HuH-7.5 (cell line): ENCODE results near the gene KLRF2.
"Not testable (repeated sequence)": the region's sequence is repeated elsewhere in the genome, so short reads cannot be mapped to it uniquely, and the experiment has no call there.

Experiments
- DNase-seq: peaks from one replicate; pipeline ENCODE4 v3.0.0; 2011; ENCODE audit warnings: low spot score

The KLRF2 gene, protein sequence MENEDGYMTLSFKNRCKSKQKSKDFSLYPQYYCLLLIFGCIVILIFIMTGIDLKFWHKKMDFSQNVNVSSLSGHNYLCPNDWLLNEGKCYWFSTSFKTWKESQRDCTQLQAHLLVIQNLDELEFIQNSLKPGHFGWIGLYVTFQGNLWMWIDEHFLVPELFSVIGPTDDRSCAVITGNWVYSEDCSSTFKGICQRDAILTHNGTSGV

DNA sequence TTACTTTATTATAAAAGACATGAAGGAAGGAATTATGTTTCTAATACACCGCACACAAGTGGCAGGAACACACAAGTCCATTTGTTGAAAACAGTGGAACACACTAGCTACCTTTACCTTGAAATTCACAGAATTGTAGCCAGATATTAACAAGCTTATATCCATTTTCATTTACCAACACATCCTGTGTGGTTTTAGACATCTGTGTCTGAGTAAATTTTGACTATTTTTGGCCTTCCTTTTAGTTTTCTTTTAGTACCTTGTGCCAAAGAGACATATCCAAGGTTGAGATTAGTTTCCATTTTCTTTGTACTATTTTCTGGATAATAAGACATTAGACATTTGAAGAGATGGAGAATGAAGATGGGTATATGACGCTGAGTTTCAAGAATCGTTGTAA is at the start of gene KLRF2:
KLRF2 (plus strand) TSS at position 244 of the 400 bp plus-strand sequence; CDS start at position 351, 107 bp downstream.
- DNase-seq: no peak

DNA sequence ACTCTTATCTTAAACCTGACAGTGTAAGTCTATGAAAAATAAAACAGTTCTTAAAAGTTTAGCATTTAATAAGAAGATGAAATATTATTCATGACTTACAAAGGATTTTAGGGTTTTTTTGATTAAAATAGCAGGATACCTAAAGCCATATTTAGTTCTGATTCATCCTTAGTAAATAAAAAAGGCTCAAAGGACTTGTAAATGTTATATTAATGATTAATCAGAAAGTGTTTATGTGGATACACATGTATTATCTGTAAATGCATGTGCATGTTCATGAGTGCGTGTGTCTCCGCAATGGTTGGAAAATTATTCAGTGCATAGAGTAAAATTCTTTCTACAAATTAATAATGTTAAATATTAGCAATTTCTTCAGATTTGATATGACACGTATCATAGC is 49.6 kb upstream of the KLRF2 start:
- no peak for DNase-seq

DNA sequence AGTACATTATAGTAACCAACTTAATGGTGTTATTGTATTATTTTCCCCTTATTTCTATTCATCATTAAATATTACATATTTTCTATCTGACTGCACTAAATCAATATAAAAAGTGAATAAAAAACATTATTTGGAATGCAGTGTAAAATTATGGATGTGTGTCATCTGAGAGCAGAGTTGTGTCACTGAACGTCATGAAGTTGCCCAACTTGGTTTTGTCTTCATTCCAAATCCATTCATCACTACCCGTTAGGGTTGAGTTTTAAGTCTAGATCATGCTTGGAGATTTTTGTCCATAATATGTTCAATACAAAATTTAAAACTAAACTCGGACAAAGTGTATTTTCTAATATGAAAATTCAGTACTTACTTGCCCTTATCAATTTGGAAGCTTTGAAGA is 37.9 kb upstream of the KLRF2 start:
- DNase-seq: no peak

GRCh38 chr12:9848899-9849298 is 32.4 kb upstream of the KLRF2 start:
- DNase-seq: no peak

- no peak for DNase-seq
Measured at GRCh38 chr12:9851050-9851449, 30.2 kb upstream of the KLRF2 start.

DNA sequence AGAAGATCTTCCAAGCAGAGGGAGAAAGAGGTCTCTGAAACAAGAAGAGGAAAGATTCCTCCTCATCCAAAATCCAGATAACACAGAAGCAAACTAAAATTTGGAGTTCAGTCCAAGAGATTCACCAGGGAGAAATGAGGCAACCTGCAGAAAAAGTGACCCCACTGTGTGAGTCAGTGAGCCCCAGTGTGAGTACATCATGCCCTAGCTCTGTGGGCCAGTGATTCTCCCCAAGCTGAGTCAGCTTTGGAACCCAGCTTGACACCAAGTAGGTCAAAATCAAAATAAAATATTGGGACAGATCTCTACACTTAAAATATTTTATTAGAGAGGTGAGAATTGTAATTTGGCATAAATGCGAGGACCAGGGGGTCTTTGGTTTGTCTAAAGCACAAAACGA is 29.4 kb upstream of the KLRF2 start:
- no peak for DNase-seq

DNA sequence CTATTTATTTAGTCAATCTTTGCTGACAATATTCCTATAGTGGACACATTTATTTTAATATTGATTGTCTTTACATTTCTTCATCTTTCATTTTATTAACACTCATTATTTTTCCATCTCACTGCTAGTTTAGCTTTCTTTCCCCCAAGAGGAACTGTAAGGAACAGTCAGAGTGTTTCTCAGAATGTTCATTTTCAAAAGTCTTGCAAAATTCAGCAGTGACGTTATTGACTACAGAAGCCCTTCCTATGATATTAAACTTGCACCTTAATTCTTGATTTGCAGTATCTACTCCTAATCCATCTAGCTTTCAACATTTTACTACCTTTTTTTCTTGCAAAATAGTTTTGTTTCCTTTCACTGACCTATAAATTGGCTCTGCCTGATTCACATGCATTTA is 25.1 kb upstream of the KLRF2 start:
- no peak for DNase-seq

- DNase-seq: no peak
Measured at GRCh38 chr12:9856894-9857293, 24.4 kb upstream of the KLRF2 start.

DNA sequence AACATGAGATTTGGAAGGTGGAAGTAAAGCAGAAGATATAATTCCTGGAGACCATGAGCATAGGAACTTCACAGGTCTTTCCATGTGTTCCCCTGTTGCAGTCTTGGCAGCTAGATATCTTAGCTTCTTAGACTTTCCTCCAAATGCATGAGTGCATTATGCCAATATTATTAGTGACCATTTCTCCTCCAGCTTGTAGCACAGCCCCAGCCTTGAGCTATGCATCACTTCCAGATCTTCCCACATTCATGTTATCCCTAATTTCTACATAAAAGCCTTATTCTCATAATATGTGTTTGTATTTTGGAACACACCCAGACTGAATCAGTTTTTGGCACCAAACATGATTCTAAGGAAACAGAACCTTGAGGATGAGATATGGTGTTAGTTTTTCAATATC is 23.2 kb upstream of the KLRF2 start:
- no peak for DNase-seq

GRCh38 chr12:9864913-9865675 is 16.2 kb upstream of the KLRF2 start:
- DNase-seq: no peak

DNA sequence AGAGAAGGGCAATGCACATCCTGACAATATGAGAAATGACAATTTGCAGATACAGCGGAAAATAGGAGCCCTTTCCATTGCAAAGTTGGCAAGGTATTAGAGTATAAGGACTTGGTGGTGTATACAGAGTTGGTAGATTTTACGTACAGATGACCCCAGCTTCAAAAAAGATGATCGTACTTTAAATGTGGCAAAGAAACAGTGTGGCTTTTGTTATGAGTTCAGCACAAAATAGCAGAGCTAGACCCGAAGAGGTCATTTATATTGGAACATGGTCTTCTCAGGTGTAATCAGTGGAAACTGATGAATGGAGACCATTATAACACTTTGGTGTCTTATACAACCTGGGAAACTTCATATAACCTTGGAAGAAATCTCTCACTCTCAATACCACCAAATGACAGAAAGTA is 14.4 kb upstream of the KLRF2 start:
- no peak for DNase-seq

DNA sequence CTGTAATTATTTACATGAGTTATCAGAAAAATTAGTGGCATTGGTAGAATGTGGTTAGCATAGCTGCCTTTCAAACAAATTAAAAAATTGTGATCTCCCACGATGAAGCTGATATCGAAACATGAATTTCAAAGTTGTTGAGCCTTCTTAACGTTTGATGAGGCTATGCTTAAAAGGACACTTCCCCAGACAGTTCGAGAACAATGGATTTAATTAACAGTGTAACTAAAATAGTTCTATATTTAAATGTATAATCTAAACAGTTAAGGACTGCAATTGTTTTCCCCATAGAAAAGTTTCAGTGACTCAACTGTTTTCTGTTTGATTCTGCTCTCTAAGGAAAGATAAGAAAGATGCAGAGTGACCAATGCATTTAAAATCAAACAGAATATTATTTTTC is 13.8 kb upstream of the KLRF2 start:
- DNase-seq: no peak

GRCh38 chr12:9868311-9868801 is 12.9 kb upstream of the KLRF2 start:
- DNase-seq: no peak

DNA sequence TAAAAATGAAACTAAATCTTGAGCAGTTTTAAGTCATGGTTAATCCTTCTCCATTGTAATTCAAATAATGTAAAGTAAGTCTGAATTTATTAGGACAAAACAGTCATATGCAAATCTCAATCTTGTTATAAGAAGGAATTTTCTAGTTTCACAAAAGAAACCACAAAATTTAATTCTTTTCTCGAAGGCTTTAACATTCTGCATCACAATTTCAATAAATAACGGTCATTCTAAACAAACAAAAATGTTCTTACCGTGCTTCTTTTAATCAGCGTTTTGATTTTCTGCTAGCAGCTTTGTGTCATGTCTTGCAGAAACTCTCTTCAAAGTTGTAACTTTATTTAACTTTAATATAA is 12.4 kb upstream of the KLRF2 start:
- DNase-seq: no peak

DNA sequence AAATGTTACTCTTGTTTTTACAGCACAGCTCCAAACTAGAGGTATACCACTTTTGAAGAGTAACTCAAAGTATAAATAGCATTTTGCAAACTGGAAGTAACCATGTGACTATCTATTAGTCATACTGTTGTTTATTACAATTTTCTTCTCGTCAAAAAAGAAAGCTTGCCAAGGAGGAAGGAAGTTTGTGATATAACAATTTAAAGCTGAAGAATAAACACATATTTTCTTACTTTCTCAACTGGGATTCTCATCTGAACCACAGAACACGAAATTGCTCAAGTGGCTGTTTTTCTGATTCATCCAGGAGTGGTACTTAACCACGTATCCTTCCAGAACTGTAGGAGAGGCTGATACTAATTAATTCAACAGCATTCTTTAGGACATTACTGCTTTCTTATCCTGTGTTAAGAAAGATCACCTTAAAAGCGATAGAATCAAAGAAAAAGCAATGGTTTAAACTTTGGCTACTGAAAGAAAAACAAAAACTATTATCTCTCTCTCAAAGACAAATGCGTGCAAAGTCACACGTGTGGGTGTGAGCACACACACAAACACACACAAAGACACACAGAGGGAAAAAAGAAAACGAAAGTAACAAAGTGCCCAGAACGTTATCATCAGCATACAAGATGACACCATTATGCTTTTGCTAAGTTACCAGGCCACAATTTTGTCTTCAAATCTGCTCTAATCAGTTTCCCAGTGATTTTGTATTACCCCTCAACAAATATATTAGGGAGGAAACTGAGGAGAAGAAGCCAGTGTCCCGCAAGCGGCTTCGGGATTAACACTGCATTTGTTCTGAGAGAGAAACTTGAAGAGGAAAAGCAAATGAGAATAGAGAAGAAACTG is 11.8 kb upstream of the KLRF2 start, which contains the start of gene CLEC2B:
CLEC2B (minus strand) TSS at position 48 of the 855 bp plus-strand sequence.
- no peak for DNase-seq

GRCh38 chr12:9870286-9870866 is 10.9 kb upstream of the KLRF2 start:
- no peak for DNase-seq

- no peak for DNase-seq
Measured at GRCh38 chr12:9872162-9872561, 9.1 kb upstream of the KLRF2 start.

GRCh38 chr12:9872742-9873141 is 8.5 kb upstream of the KLRF2 start:
- no peak for DNase-seq

- not testable (repeated sequence) for DNase-seq
Measured at GRCh38 chr12:9876120-9876519, 5.2 kb upstream of the KLRF2 start.

DNA sequence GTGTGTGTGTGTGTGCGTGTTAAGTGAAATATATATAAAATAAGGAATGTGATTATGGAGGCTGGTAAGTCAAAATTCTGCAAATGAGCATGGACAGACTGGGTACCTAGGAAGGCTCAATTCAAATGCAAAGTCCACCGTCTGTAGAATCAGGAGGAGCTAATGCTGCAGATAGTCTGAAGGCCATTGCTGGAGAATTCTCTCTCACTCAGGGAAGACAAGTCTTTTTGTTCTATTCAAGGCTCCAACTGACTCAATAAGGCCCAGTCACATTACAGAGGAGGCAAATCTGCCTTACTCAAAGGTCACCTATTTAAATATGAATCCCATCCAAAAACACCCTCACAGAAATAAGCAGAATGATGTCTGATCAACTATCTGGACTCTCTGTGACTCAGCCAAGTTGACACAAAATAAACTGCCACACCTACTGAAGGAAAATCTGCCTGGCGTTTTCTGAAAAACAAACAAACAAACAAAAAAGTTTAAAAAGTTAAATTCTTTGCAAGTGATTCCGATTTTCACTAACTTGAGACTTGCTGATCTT is 684 bp upstream of the KLRF2 start:
- no peak for DNase-seq

- no peak for DNase-seq
Measured at GRCh38 chr12:9881988-9882387, 699 bp downstream of the KLRF2 start.

DNA sequence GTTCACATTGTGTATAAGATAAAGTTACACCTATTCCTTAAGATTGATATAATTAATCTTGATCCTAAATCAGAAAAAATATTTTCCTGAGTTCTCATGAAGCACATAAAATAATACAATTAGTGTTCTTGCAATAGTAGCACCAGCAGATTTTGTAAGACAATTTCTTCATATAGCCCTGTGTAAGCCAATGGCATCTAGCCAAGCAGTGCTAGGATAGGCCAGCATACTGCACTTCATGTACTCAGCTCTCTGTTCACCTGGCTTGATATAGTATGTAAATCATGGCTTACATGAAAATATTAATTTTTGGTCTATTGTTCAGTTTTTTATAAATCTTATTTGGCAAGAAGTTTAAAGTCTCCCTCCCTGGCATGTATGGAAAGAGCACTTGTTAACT is 1.9 kb downstream of the KLRF2 start:
- no peak for DNase-seq
